GM21367 (cell line): ENCODE measurements around the gene ARHGEF10L.

Experiments
- ATAC-seq: cut with Tn5 transposase; IDR thresholded peaks from one replicate; pipeline ENCODE4 v1.9.1; 2021; ENCODE audit not compliant: unreplicated experiment

The ARHGEF10L gene

DNA sequence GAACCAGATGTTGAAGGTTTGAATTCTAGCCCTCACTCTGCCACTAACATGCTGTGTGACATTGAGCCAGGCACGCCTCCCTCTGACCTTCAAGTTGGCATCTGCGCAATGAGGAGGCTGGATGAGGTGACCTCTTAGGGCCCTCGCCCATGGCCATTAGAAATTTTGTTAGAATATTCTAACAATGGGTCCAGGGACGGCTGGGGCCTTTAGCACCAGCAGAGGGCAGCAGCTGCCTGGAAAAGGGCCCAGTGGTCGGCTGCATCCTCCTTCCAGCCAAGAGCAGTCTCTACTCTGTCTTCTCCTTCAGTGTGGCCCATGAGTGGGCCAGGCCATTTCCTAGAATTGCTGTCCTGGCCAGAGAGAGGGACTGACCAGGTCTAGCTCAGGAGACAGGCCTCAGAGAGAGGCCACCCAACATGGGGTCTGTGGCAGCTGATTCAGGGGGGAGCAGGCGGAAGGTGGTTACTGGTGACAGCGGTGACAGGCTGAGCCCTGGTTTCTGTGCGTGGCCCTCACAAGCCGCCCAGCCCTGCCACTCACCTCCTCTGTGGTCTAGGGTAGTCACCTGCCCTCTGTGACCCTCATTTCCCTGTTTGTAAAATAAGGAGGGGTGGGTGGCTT, 114.3 kb downstream of the ARHGEF10L start:
- ATAC-seq: no peak

DNA sequence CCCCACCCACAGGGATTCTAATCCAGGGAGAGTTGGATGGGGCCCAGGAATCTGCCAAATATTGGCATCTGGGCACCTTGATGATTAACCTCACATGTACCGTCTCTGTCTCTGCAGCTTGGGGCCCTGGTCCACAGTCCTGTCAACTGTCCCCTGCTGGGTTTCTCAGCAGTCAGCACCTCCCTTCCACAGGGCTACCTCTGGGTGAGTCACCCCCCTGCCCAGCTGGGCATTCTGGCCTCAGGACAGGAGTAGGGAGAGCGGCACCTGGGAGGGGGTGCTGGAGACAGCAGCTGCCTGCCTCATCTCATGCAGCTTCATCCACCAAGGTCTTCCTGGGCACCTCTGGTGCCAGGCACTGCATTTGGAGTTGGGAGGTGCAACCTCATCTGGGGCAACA, 115.0 kb downstream of the ARHGEF10L start:
- ATAC-seq: no peak

GRCh38 chr1:17655169-17655568, 115.7 kb downstream of the ARHGEF10L start:
- ATAC-seq: no peak

DNA sequence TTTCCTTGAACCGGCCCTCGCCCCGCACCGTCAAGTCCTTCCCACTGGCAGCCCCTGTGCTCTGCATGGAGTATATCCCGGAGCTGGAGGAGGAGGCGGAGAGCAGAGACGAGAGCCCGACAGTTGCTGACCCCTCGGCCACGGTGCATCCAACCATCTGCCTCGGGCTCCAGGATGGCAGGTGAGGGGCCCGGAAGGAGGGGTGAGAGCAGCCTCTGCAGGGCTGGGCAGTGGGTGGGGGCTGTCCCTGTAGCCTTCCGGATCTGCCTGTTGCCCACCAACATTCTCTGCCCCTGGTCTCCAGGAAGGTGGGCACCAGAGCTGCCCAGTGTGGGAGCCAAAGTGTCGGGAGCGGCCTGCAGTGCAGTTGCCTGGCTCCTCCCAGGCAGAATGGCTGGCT, 116.4 kb downstream of the ARHGEF10L start:
- no peak for ATAC-seq

DNA sequence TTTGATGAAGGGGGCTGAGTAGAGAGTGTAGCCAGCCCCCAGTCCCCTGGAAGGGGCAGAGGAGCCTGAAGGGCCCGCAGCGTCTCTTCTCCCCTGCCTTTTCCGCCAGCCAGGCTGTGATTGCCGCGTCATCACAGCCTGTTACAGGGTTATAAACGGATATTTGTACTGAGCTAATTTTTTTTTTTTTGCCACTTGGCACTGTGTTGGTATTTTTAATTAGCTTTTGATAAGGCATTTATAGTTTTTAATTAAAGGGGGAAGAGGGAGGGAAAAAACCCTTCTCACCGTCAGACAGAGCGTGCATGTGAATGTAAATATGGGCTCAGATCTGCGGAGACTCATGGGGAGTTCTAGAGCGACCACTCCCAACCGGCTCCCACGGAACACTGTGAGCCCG, 117.9 kb downstream of the ARHGEF10L start:
- no peak for ATAC-seq

DNA sequence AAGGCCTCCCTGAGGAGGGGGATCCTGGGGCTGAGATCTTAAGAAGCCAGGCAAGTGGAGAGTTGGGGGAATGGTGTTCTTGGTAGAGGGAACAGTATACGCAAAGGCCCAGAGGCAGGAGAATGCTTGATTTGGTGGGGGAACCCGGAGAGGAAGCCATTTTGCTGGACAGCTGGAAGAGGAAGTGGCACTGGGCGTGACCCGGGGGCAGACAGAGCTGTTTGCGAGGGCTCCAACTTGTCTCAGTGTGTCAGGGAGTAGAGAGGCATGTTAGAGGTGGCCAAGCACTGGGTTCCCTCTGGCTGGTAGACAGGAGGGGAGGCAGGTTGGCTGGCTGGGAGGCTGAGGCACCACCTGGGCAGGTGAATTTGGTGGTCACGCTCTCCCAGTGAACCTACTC, 119.3 kb downstream of the ARHGEF10L start:
- ATAC-seq: no peak

DNA sequence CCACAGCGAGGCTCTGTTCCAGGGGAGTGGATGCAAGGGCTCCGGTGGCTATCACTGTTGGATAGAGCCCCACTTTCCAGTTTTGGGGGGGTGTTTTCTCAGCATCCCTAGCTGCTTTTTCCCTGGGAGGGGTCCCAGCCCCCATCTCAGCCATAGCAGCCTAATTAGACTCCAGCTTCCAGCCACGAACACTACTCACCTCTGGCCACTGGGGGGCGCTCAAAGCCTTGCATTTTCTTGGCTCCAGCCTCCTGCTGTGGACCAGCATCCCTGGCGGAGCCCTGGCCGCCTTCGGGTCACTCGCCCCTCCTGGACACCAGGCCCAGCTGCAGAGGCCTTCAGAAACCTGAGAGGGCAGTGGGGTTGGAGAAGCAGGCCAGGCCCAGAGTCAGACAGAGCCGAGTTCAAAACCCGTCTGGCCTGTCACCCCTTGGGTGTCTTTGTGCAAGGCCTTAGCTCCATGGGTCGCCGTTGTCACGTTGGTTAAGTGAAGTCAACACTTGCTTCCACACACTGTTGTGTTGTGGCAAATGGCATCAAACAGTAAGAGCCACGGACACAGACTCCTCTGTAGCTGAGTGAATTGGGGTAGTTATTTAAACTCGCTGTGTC, 122.2 kb downstream of the ARHGEF10L start:
- no peak for ATAC-seq

GRCh38 chr1:17662296-17662695, 122.8 kb downstream of the ARHGEF10L start:
- no peak for ATAC-seq

- ATAC-seq: no peak
Measured at GRCh38 chr1:17662786-17663185, 123.3 kb downstream of the ARHGEF10L start.

DNA sequence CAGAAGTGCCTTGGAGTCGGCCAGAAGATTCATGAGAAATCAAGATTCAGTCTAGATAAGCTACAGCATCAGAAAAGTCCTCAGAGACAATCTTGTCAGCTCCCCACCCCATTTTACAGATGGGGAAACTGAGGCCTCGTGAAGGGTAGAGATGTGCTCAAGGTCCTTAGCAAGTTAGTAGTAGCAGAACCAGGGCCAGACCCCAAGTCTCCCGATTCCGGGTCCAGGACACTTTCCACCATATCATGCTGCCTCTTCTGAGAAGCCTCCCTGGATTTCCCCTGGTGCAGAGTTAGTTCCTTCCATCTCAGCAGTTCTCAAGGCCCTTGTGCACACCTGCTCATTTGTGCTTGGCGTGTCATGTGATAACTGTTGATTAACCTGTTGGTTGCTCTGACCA, 124.1 kb downstream of the ARHGEF10L start:
- no peak for ATAC-seq

DNA sequence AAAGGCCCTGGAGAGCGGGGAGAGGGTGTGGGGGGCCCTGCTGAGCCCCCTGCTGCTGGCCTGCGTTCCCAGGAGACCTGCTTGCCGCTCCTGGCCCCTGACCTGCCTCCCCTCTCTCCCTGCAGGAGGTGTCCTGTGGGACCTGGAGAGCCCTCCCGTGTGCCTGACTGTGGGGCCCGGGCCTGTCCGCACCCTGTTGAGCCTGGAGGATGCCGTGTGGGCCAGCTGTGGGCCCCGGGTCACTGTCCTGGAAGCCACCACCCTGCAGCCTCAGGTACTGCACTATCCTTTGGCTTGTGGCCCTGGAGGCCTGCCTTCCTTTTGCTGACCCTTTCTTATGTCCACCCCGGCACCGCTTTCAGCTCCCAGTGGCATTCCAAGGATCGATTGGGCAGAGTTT, 124.8 kb downstream of the ARHGEF10L start:
- ATAC-seq: no peak

GRCh38 chr1:17665054-17665453, 125.6 kb downstream of the ARHGEF10L start:
- no peak for ATAC-seq

GRCh38 chr1:17665950-17666720, 126.6 kb downstream of the ARHGEF10L start:
- no peak for ATAC-seq

DNA sequence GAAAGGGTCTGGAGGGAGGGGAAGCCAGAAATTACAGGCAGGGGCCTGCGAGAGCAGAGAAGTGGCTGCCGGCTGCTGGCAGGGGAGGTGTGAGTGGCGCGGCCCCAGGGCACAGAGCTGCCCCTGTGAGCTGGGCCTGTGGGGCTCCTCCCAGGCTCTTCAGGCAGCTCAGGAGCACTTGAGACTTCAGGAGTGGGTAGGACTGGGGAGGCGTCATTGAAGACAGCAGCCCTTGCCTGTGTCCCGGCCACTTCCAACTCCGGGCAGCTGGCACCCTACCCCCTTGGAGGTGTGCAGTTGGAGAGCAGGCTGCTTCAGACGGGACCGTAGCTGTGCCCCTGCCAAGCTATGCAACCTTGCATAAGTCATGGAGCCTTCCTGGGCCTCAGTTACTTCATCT, 128.1 kb downstream of the ARHGEF10L start:
- no peak for ATAC-seq

DNA sequence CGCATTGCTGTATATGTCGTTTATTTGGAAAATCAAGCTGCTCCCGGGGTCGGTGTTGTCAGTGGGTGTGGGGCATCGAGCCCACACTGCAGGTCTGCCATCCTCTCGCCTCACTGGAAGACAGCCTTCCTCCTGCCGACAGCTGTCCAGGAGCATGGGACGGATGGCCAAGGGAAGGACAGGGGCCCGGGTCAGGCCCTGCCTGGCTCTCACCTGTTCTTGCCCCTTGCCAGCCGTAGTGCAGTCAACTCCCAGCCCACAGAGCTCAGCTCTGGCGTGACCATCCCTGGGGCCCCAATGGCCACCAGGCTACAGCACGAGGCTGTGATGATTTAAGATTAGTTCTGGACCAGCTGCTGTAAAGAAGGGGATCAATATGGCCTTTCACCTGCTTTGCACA, 128.7 kb downstream of the ARHGEF10L start:
- no peak for ATAC-seq

DNA sequence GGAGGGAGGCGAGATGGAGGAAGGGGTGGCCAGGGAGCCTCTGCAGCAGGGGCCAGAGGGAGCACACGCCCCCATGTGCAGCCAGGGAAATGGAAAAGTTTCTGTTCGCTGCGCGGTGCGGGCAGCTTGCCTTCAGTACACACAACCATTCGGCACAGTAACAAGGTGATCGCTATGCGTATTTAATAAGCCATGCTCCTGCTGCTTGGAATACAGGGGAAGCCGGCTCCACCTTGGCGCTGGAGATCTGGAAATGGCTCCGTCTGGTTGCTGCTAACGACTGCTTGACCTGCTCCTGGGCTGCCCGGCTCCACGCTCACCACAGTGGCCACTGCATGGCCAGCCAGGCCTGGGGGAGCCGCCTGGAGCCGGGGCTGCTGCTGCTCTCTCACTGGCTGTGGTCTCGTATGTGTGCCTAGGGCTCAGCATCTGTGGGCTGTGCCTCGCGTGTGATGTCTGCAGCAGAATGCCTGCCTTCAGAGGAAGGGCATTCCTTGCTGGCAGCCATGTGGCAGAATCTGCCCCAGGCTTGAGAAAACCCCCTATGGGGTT, 129.2 kb downstream of the ARHGEF10L start:
- no peak for ATAC-seq

- no peak for ATAC-seq
Measured at GRCh38 chr1:17669305-17669704, 129.8 kb downstream of the ARHGEF10L start.

- no peak for ATAC-seq
Measured at GRCh38 chr1:17669866-17670451, 130.5 kb downstream of the ARHGEF10L start.

DNA sequence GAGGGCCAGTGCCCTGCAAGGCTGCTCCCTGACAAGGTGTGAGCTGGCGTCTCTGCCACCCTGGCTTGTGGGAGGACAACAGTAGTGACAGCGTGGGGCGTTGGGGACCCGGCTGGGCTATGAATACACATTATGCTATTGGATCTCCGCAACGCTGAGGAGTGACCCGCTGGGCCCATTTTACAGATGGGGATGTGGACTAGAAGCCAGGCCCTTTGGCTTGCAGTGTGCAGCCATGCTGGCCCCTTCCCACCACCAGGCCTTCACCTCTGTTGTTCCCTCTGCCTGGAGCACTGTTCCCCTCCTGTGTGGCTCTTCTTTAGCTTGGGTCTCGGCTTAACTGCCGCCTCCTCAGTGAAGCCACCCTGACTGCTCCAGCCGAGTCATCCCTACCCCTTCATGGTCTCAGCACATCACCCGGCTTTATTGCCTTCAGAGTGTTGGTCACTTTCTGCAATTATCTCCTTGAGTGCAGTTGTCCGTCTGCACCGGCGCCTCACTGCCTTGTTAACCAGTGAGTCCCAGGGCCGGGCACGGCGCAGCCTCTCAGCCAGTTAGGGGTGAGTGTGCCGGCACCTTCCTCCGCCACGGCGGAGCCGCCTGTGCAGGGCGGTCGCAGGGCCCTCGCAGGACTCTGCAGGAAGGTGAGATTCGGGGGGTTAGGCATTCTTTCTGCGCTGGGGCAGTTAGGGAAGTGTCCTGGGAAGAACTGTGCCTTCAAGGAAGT, 131.3 kb downstream of the ARHGEF10L start:
- ATAC-seq: no peak

- ATAC-seq: no peak
Measured at GRCh38 chr1:17671314-17671705, 131.8 kb downstream of the ARHGEF10L start.

- ATAC-seq: no peak
Measured at GRCh38 chr1:17671741-17672140, 132.2 kb downstream of the ARHGEF10L start.
